HepG2 (cell line): Measurements from ENCODE around the gene MRPL38. TPM values are rescaled to one million over a fixed set of nuclear protein-coding genes. Genes with fewer than 3 reads are reported as not detected.
A peak's percentile ranks its signal among the peaks of the same experiment; 100 is the strongest.

Experiments
- AGO1 ChIP-seq: fragments of 200-400 bp; formaldehyde crosslinking; IDR thresholded peaks from 2 replicates; pipeline ENCODE4 v1.6.1; 2017; ENCODE audit warnings: mild to moderate bottlenecking, low read depth, low read length, moderate library complexity; ENCODE audit not compliant: poor library complexity, severe bottlenecking
- ARID5B ChIP-seq: IDR thresholded peaks from 2 replicates; pipeline ENCODE4 v1.4.0; 2020; ENCODE audit warnings: mild to moderate bottlenecking, missing genetic modification reagents
- CCDC6 ChIP-seq: sonication (generic); formaldehyde crosslinking; IDR thresholded peaks from 2 replicates; pipeline ENCODE4 v1.8.1; 2022; ENCODE audit warnings: mild to moderate bottlenecking, missing genetic modification reagents, moderate library complexity
- KMT2B ChIP-seq: IDR thresholded peaks from 2 replicates; pipeline ENCODE4 v1.6.1; 2016; ENCODE audit warnings: missing genetic modification reagents, missing compliant biosample characterization
- LRRFIP1 ChIP-seq: sonication (generic); formaldehyde crosslinking; conservative IDR thresholded peaks from 2 replicates; pipeline ENCODE4 v1.4.0; 2020; ENCODE audit warnings: missing genetic modification reagents
- MEF2D ChIP-seq: sonication (generic); formaldehyde crosslinking; IDR thresholded peaks from 2 replicates; pipeline ENCODE4 v1.5.1; 2020; ENCODE audit warnings: mild to moderate bottlenecking, missing genetic modification reagents
- NFE2 ChIP-seq: sonication (generic); formaldehyde crosslinking; IDR thresholded peaks from 2 replicates; pipeline ENCODE4 v1.4.0; 2020; ENCODE audit warnings: missing genetic modification reagents
- PREB ChIP-seq: sonication (generic); formaldehyde crosslinking; IDR thresholded peaks from 2 replicates; pipeline ENCODE4 v1.4.0; 2020; ENCODE audit warnings: missing genetic modification reagents
- SALL1 ChIP-seq: sonication (generic); formaldehyde crosslinking; IDR thresholded peaks from 2 replicates; pipeline ENCODE4 v1.8.0; 2022; ENCODE audit warnings: mild to moderate bottlenecking, missing genetic modification reagents
- SATB2 ChIP-seq: sonication (generic); formaldehyde crosslinking; IDR thresholded peaks from 2 replicates; pipeline ENCODE4 v1.5.0; 2020; ENCODE audit warnings: missing genetic modification reagents
- SPEN ChIP-seq: sonication (generic); formaldehyde crosslinking; IDR thresholded peaks from 2 replicates; pipeline ENCODE4 v1.5.1; 2020; ENCODE audit warnings: low read depth, mild to moderate bottlenecking, missing genetic modification reagents
- ZBTB38 ChIP-seq: sonication (generic); formaldehyde crosslinking; IDR thresholded peaks from 2 replicates; pipeline ENCODE4 v1.5.1; 2020; ENCODE audit warnings: mild to moderate bottlenecking, missing genetic modification reagents
- ZFX ChIP-seq: sonication (generic); formaldehyde crosslinking; IDR thresholded peaks from 2 replicates; pipeline ENCODE4 v1.4.0; 2020; ENCODE audit warnings: mild to moderate bottlenecking, low read depth, missing genetic modification reagents, moderate library complexity
- ZGPAT ChIP-seq: IDR thresholded peaks from 2 replicates; pipeline ENCODE4 v1.6.1; 2016; ENCODE audit warnings: mild to moderate bottlenecking
- ZNF205 ChIP-seq: IDR thresholded peaks from 2 replicates; pipeline ENCODE4 v1.6.1; 2018; ENCODE audit warnings: missing biosample characterization, missing genetic modification reagents
- ZNF432 ChIP-seq: sonication (generic); formaldehyde crosslinking; IDR thresholded peaks from 2 replicates; pipeline ENCODE4 v1.5.0; 2020; ENCODE audit warnings: missing genetic modification reagents, mild to moderate bottlenecking, borderline replicate concordance
- ZNF564 ChIP-seq: sonication (generic); formaldehyde crosslinking; IDR thresholded peaks from 2 replicates; pipeline ENCODE4 v1.8.1; 2023; ENCODE audit warnings: mild to moderate bottlenecking, missing genetic modification reagents
- ZNF839 ChIP-seq: sonication (generic); formaldehyde crosslinking; IDR thresholded peaks from 2 replicates; pipeline ENCODE4 v1.4.0; 2020; ENCODE audit warnings: missing genetic modification reagents, mild to moderate bottlenecking, borderline replicate concordance
- polyA plus RNA-seq, 8 experiments: library from polyadenylated mRNA; depleted of rRNA in 3 of 8; stranded (reverse) in 7 of 8; unstranded in 1 of 8; fragments of >200 nt; fragmentation: Illumina TruSeq in 4 of 8; extraction: Trizol in 4 of 8; gene quantifications; 2 replicates each; pipeline versions ENCODE4 v1.2.1 to v1.2.3, GENCODE V29; 2011 to 2016; ENCODE audit warnings: low read depth in 4 of 8, missing spikeins in 1 of 8, mixed read lengths in 1 of 8; ENCODE audit not compliant: insufficient read depth in 1 of 8
- total RNA-seq, 5 experiments: library from RNA; depleted of rRNA; stranded (reverse); fragments of >200 nt; fragmentation: Illumina TruSeq; extraction: Trizol; gene quantifications; 2 replicates each; pipeline ENCODE4 v1.2.3, GENCODE V29; 2016; ENCODE audit warnings: low read depth in 1 of 5

Gene MRPL38
- total and polyA plus RNA-seq, 2 of the 13 experiments (the other 11 are each of a cell fraction or from before 2014, with no cell fraction given): 83.7 to 125 TPM

GRCh38 chr17:75891605-75892555, 12.8 kb downstream of the MRPL38 start (continued):
- TF ChIP-seq ARID5B (CRISPR knock-in tag) (peak; percentile 67; the same call in 1 of the 2 replicates), NFE2 (CRISPR knock-in tag) (no peak), ZNF564 (peak; percentile 55; the same call in 1 of the 2 replicates), MEF2D (CRISPR knock-in tag) (peak; percentile 10), AGO1 (peak; percentile 90), ZNF205 (CRISPR knock-in tag) (peak; percentile 89), ZBTB38 (CRISPR knock-in tag) (peak; percentile 92), PREB (no peak), CCDC6 (peak; percentile 94), LRRFIP1 (CRISPR knock-in tag) (no peak), SATB2 (CRISPR knock-in tag) (0 out of 2 replicates have a peak, but pooled peaks have one; percentile 3), ZNF432 (CRISPR knock-in tag) (no peak; the same call in 1 of the 2 replicates), ZFX (peak; percentile 50; the same call in 1 of the 2 replicates), SPEN (CRISPR knock-in tag) (peak; percentile 78; the same call in 1 of the 2 replicates), ZNF839 (CRISPR knock-in tag) (no peak; the same call in 1 of the 2 replicates), ZGPAT (peak; percentile 68), KMT2B (CRISPR knock-in tag) (peak; percentile 16; the same call in 1 of the 2 replicates), SALL1 (CRISPR knock-in tag) (peak; percentile 49; the same call in 1 of the 2 replicates)
